Vagina (tissue), 2 donors: Measurements from ENCODE around the gene TERB1. TPM values are rescaled to one million over a fixed set of nuclear protein-coding genes. Genes with fewer than 3 reads are reported as not detected.
A peak's percentile ranks its signal among the peaks of the same experiment; 100 is the strongest.

ENCODE experiments used
- DNase-seq, 2 donors: peaks; one replicate each; pipeline ENCODE4 v3.0.0-alpha.2; 2017; ENCODE audit errors: extremely low spot score in 2 of 2
- H3K27ac ChIP-seq: fragments of 200-600 bp; sonication (generic); one replicate; pipeline ENCODE4 v1.5.1; 2019
- H3K27me3 ChIP-seq: fragments of 200-600 bp; sonication (generic); one replicate; pipeline ENCODE4 v1.5.1; 2019
- H3K36me3 ChIP-seq, 2 donors: fragments of 200-600 bp; sonication (generic); one replicate each; pipeline ENCODE4 v1.5.1; 2017 to 2019
- H3K4me1 ChIP-seq: fragments of 200-600 bp; sonication (generic); one replicate; pipeline ENCODE4 v1.5.1; 2019
- H3K4me3 ChIP-seq, 2 donors: fragments of 200-600 bp; sonication (generic); 1 replicate in 1 of 2; 2 replicates in 1 of 2; pipeline ENCODE4 v1.5.1; 2016 to 2019
- H3K9me3 ChIP-seq: fragments of 200-600 bp; sonication (generic); one replicate; pipeline ENCODE4 v1.5.1; 2019
- CTCF ChIP-seq, 3 experiments: fragments of 450-650 bp in 2 of 3; fragments of 200-600 bp in 1 of 3; sonication (generic) in 1 of 3; IDR thresholded peaks; one replicate each; pipeline ENCODE4 v1.5.1; 2017 to 2019; ENCODE audit warnings: antibody characterized with exemption in 3 of 3, mild to moderate bottlenecking in 2 of 3, moderate library complexity in 2 of 3
- POLR2A ChIP-seq, 2 donors: fragments of 450-650 bp; IDR thresholded peaks; one replicate each; pipeline ENCODE4 v1.6.1; 2017; ENCODE audit warnings: antibody characterized with exemption in 2 of 2, mild to moderate bottlenecking in 2 of 2, moderate library complexity in 2 of 2
- POLR2AphosphoS5 ChIP-seq, 2 donors: sonication (generic); formaldehyde crosslinking; IDR thresholded peaks; one replicate each; pipeline ENCODE4 v1.9.0; 2017; ENCODE audit warnings: antibody characterized with exemption in 2 of 2, mild to moderate bottlenecking in 2 of 2, low read depth in 1 of 2; ENCODE audit not compliant: insufficient read depth in 1 of 2
- intact Hi-C: fragments of 100-400 bp; cut with DNase I; formaldehyde crosslinking; loops from one replicate; pipeline ENCODE4 v1.15.1; 2023
- total RNA-seq: library from RNA; depleted of rRNA; stranded (reverse); fragments of >200 nt; gene quantifications from one replicate; pipeline ENCODE4 v1.2.3, GENCODE V29; 2016

Gene TERB1
- total RNA-seq, 1 donor from 2014 or later = not detected

GRCh38 chr16:66740010-66740409 is 61.4 kb downstream of the TERB1 start:
- peaks cover 4 to 42% of the 10 kb centered on the region in 2 donors for H3K36me3 ChIP-seq
- no peak for DNase-seq
- peaks cover 45% of the 10 kb centered on the region for H3K4me1 ChIP-seq
- intact Hi-C loops = no loop called here
- no peak overlapping the region for H3K4me3 ChIP-seq
- H3K27ac ChIP-seq = peak overlapping the region; percentile 90
- TF ChIP-seq CTCF (IDR thresholded peaks at IDR 0.05) = no peak
- no peak for TF ChIP-seq POLR2A (IDR thresholded peaks at IDR 0.05)
- no peak for TF ChIP-seq POLR2AphosphoS5 (IDR thresholded peaks at IDR 0.05; ENCODE audit: insufficient read depth in 1 of 2, low read depth in 1 of 2)
- H3K9me3 ChIP-seq = no peaks in the 10 kb centered on the region
- no peaks in the 10 kb centered on the region for H3K27me3 ChIP-seq

- DNase-seq = no peak
- H3K36me3 ChIP-seq = peaks cover 3 to 68% of the 10 kb centered on the region in 2 donors
- peaks cover 22% of the 10 kb centered on the region for H3K4me1 ChIP-seq
- intact Hi-C loops = no loop called here
- H3K9me3 ChIP-seq = no peaks in the 10 kb centered on the region
- H3K4me3 ChIP-seq = no peak overlapping the region
- H3K27me3 ChIP-seq = no peaks in the 10 kb centered on the region
- TF ChIP-seq POLR2A (IDR thresholded peaks at IDR 0.05) (no peak), POLR2AphosphoS5 (IDR thresholded peaks at IDR 0.05; ENCODE audit: insufficient read depth in 1 of 2, low read depth in 1 of 2) (no peak), CTCF (IDR thresholded peaks at IDR 0.05) (no peak)
- H3K27ac ChIP-seq = no peak overlapping the region
These were observed 65.5 kb downstream of the TERB1 start for GRCh38 chr16:66735891-66736290.

- H3K9me3 ChIP-seq = no peaks in the 10 kb centered on the region
- TF ChIP-seq CTCF (IDR thresholded peaks at IDR 0.05) = no peak
- TF ChIP-seq POLR2A (IDR thresholded peaks at IDR 0.05) = no peak
- no peak for TF ChIP-seq POLR2AphosphoS5 (IDR thresholded peaks at IDR 0.05; ENCODE audit: insufficient read depth in 1 of 2, low read depth in 1 of 2)
- no peak for DNase-seq
- H3K4me1 ChIP-seq = peaks cover 11% of the 10 kb centered on the region
- H3K27ac ChIP-seq = no peak overlapping the region
- intact Hi-C loops = no loop called here
- no peak overlapping the region for H3K4me3 ChIP-seq
- H3K27me3 ChIP-seq = no peaks in the 10 kb centered on the region
- peaks cover 6 to 83% of the 10 kb centered on the region in 2 donors for H3K36me3 ChIP-seq
These were observed 70.3 kb downstream of the TERB1 start for GRCh38 chr16:66731101-66731500.

- Histone ChIP-seq H3K9me3 (no peaks in the 10 kb centered on the region), H3K27me3 (no peaks in the 10 kb centered on the region), H3K4me1 (peaks cover 11% of the 10 kb centered on the region), H3K27ac (no peak overlapping the region), H3K36me3 (peaks cover 6 to 84% of the 10 kb centered on the region in 2 donors), H3K4me3 (no peak overlapping the region)
- DNase-seq = no peak
- intact Hi-C loops = loop anchor here (10.0 kb wide), 1 partner anchor 136 kb away; no protein-coding TSS in a partner anchor
- TF ChIP-seq CTCF (IDR thresholded peaks at IDR 0.05) (no peak), POLR2A (IDR thresholded peaks at IDR 0.05) (no peak), POLR2AphosphoS5 (IDR thresholded peaks at IDR 0.05; ENCODE audit: insufficient read depth in 1 of 2, low read depth in 1 of 2) (no peak)
These were observed 72.6 kb downstream of the TERB1 start for GRCh38 chr16:66728804-66729203.

DNA sequence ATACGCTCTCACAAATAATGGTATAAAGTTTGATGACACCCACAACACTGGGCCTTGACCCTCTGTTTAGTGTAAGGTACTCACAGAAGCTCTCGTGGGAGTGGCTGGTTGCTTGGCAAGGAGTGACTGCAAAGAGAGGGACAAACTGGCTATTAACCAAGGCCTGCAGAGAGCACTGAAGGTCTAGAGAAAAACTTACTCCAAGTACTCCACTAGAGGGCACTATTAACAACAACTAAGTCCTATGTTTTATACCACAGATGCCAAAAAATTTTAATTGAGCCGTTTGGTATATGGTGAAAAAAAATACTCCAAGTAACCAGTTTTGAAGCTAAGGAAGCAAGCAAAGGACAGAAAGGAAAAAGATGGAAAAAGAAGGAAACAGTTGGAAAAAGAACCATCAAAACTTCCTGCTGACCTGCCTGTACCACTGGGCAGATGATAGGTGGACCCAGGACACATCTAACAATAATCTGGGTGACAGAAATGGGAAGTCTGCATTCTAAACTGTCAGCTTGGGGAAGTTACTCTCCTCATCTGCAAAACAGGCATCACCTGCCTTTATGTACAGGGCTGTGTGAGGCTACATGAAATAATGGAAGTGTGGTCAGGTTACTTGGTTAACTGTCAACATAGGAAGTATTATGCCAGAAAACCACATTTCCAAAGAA is 73.1 kb downstream of the TERB1 start:
- intact Hi-C loops = loop anchor here (10.0 kb wide), 1 partner anchor 137 kb away; no protein-coding TSS in a partner anchor

More for the DNA sequence above, 73.1 kb downstream of the TERB1 start:
- Histone ChIP-seq H3K36me3 (peaks cover 6 to 82% of the 10 kb centered on the region in 2 donors), H3K27ac (no peak overlapping the region), H3K4me3 (no peak overlapping the region), H3K4me1 (peaks cover 11% of the 10 kb centered on the region), H3K9me3 (no peaks in the 10 kb centered on the region), H3K27me3 (no peaks in the 10 kb centered on the region)
- no peak for DNase-seq
- TF ChIP-seq POLR2AphosphoS5 (IDR thresholded peaks at IDR 0.05; ENCODE audit: insufficient read depth in 1 of 2, low read depth in 1 of 2) (no peak), POLR2A (IDR thresholded peaks at IDR 0.05) (no peak), CTCF (IDR thresholded peaks at IDR 0.05) (peak; percentile 26 to 62 (median 41))
